LNCaP clone FGC (cell line): ENCODE results near the gene FKTN.

Experiments
- DNase-seq: peaks from one replicate; pipeline ENCODE4 v3.0.0-alpha.2; 2011; ENCODE audit warnings: low read depth
- H3K4me3 ChIP-seq: 2 replicates; pipeline ENCODE4 v1.5.1; 2011; ENCODE audit warnings: mild to moderate bottlenecking, low read depth, low read length, control low read depth
- CTCF ChIP-seq: IDR thresholded peaks from 2 replicates; pipeline ENCODE4 v1.5.1; 2012; ENCODE audit warnings: mild to moderate bottlenecking; ENCODE audit not compliant: control insufficient read depth, insufficient read depth; ENCODE audit errors: extremely low read depth

FKTN gene

GRCh38 chr9:105637787-105638395 is 80.0 kb downstream of the FKTN start:
- no peak for DNase-seq
- peak; percentile 60 for TF ChIP-seq CTCF
- no peak overlapping the region for H3K4me3 ChIP-seq

- DNase-seq: no peak
- H3K4me3 ChIP-seq: no peak overlapping the region
- TF ChIP-seq CTCF: no peak
Observed at GRCh38 chr9:105639936-105640335, 82.0 kb downstream of the FKTN start.

GRCh38 chr9:105643795-105644194 is 85.9 kb downstream of the FKTN start:
- no peak for TF ChIP-seq CTCF
- H3K4me3 ChIP-seq: no peak overlapping the region
- no peak for DNase-seq

- no peak for TF ChIP-seq CTCF
- no peak overlapping the region for H3K4me3 ChIP-seq
Observed at GRCh38 chr9:105646879-105647594, 89.1 kb downstream of the FKTN start.

GRCh38 chr9:105647595-105648349 is 89.8 kb downstream of the FKTN start:
- no peak overlapping the region for H3K4me3 ChIP-seq
- no peak for TF ChIP-seq CTCF
- DNase-seq: no peak

More at GRCh38 chr9:105646879-105647594, 89.1 kb downstream of the FKTN start:
- DNase-seq: no peak

- DNase-seq: no peak
- no peak for TF ChIP-seq CTCF
- no peak overlapping the region for H3K4me3 ChIP-seq
Observed at GRCh38 chr9:105651806-105652205, 93.9 kb downstream of the FKTN start.
